Mesodermal cell (in vitro differentiated cells): ENCODE measurements around the gene KHDC3L.
"Not testable (repeated sequence)": the region's sequence is repeated elsewhere in the genome, so short reads cannot be mapped to it uniquely, and the experiment has no call there.

ENCODE experiments used
- H3K27ac ChIP-seq: 2 replicates; pipeline ENCODE4 v1.7.0; 2013; ENCODE audit warnings: mild to moderate bottlenecking, low read depth, low read length, moderate library complexity; ENCODE audit not compliant: severe bottlenecking
- H3K36me3 ChIP-seq: 2 replicates; pipeline ENCODE4 v1.7.1; 2013; ENCODE audit warnings: mild to moderate bottlenecking, low read length, moderate library complexity; ENCODE audit not compliant: control insufficient read depth, insufficient read depth
- H3K4me1 ChIP-seq: one replicate; pipeline ENCODE4 v1.7.1; 2013; ENCODE audit warnings: mild to moderate bottlenecking, low read length; ENCODE audit not compliant: insufficient read depth, control insufficient read depth, poor library complexity, severe bottlenecking
- H3K4me3 ChIP-seq: 2 replicates; pipeline ENCODE4 v1.7.0; 2013; ENCODE audit warnings: low read length, control low read depth, mild to moderate bottlenecking; ENCODE audit not compliant: insufficient read depth, poor library complexity, severe bottlenecking; ENCODE audit errors: extremely low read depth
- H3K9me3 ChIP-seq: 2 replicates; pipeline ENCODE4 v1.7.1; 2013; ENCODE audit warnings: mild to moderate bottlenecking, low read length, moderate library complexity; ENCODE audit not compliant: control insufficient read depth
- WGBS, 2 experiments: methylation state at CpG; one replicate each; pipeline ENCODE4 v1.1.5; 2013; ENCODE audit warnings: missing lambda C conversion rate in 2 of 2; ENCODE audit not compliant: insufficient coverage in 2 of 2; 5-methylcytosine and 5-hydroxymethylcytosine counted together

The KHDC3L gene

DNA sequence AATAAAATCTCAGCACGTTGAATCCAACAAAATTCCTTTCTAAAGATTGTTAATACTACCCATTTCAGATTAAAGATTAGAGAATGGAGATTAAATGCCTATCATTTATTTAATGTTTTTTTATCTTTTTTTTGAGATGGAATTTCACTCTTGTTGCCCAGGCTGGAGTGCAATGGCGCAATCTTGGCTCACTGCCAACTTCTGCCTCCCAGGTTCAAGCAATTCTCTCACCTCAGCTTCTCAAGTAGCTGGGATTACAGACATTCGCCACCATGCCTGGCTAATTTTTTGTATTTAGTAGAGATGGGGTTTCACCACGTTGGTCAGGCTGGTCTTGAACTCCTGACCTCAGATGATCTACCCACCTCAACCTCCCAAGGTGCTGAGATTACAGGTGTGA lies 29.7 kb downstream of the KHDC3L start:
- not testable (repeated sequence) for H3K27ac ChIP-seq, H3K9me3 ChIP-seq, H3K36me3 ChIP-seq, H3K4me3 ChIP-seq, H3K4me1 ChIP-seq
- 83% methylated on average over 1 of the region's 4 CpGs; no CpG with 5 or more reads in 1 of the 2 experiments for WGBS, 2 experiments

DNA sequence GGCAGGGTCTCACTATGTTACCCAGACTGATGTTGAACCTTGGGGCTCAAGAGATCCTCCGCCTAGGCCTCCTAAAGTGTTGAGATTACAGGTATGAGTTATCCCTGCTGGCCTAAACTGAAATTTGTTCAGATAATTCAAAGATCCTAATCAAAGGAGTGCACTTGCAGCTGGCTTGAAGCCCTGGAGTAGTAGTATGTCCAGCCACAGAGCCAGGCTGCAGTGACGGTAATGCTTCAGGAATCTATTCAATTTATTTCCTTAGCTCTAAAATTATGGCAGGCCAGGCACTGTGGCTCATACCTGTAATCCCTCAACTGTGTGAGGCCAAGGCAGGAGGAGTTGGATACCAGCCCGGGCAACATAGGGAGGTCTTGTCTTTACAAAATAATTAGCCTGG lies 30.8 kb downstream of the KHDC3L start:
- no peak overlapping the region for H3K4me3 ChIP-seq
- H3K36me3 ChIP-seq, result no peaks in the 10 kb centered on the region
- H3K9me3 ChIP-seq, result no peaks in the 10 kb centered on the region
- 94 to 100% methylated on average over 2 to 3 of the region's 3 CpGs for WGBS, 2 experiments
- H3K4me1 ChIP-seq, result no peaks in the 10 kb centered on the region
- no peak overlapping the region for H3K27ac ChIP-seq

DNA sequence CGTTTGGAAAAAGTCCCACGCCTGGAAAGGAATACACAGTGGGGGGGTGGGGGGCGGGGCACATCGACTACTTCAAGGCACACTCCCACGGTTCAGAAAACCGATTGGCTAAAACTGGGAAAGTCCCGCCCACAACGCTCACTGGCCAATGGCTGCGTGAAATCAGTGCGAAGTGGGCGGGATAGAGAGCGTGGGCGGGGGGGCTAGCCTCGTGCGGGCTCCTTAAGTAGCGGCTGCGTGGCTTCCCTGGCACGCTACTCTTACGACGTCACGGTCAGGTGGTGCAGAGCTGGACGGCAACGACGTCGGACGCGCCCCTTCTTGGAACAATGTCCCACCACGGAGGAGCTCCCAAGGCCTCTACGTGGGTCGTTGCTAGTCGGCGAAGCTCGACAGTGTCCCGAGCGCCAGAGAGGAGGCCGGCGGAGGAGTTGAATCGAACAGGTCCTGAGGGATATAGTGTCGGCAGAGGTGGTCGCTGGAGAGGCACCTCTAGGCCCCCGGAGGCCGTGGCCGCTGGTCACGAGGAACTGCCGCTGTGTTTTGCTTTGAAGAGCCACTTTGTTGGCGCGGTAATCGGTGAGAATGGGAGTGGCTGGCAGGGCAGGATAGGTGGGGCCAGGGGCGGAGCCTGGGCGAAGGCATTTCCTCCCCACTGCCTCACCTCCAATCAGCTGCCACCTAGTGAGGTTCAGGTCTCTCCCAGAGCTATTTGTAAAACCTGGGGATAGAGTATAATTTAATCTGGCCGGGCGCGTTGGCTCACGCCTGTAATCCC lies 32.3 kb downstream of the KHDC3L start, which contains the start of gene DDX43:
TSS of gene DDX43 (plus strand) at position 252 of the 778 bp plus-strand sequence. CDS start at position 330, 78 bp downstream.
- no peaks in the 10 kb centered on the region for H3K4me1 ChIP-seq
- 95 to 98% methylated on average over 48 to 52 of the region's 54 CpGs for WGBS, 2 experiments
- H3K4me3 ChIP-seq, result no peak within 1 kb of the TSS
- no peak within 1 kb of the TSS for H3K27ac ChIP-seq
- H3K9me3 ChIP-seq, result no peaks in the 10 kb centered on the region
- H3K36me3 ChIP-seq, result no peaks in the 10 kb centered on the region

DNA sequence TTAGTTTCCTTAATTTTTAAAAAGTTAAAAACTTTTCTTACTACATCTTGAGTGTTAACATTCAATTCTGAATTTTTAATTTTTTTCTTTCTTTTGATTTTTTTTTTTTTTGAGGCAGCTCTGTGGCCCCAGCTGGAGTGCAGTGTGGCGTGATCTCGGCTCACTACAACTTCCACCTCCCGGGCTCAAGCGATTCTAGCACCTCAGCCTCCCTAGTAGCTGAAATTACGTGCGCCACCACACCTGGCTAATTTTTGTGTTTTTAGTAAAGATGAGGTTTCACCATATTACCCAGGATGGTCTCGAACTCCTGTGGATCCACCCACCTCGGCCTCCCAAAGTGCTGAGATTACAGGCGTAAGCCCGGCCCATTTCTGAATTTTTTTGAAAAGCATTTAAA lies 33.4 kb downstream of the KHDC3L start:
- H3K4me1 ChIP-seq, result no peaks in the 10 kb centered on the region
- WGBS, 2 experiments, result 96 to 98% methylated on average over 5 to 8 of the region's 10 CpGs
- no peak overlapping the region for H3K4me3 ChIP-seq
- H3K9me3 ChIP-seq, result no peaks in the 10 kb centered on the region
- no peak overlapping the region for H3K27ac ChIP-seq
- H3K36me3 ChIP-seq, result no peaks in the 10 kb centered on the region

DNA sequence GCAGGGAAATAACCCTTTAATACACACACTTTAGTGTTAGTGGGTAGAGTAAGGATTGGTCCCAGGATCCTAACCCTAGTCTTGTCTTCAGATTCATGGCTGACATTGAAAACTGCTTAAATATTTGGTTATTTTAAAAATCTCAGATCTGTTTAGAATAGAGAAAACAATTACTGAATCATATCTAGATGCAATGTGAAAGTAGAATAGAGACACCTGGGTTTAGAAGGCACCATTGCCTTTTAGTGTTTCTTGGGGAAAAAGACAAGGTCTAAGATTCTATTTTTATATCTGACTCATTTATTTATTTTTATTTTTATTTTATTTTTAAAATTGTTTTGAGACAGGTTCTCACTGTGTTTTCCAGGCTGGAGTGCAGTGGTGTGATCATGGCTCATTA lies 38.2 kb downstream of the KHDC3L start:
- Histone ChIP-seq H3K4me3 (no peak overlapping the region), H3K4me1 (no peaks in the 10 kb centered on the region), H3K9me3 (no peaks in the 10 kb centered on the region), H3K27ac (no peak overlapping the region), H3K36me3 (no peaks in the 10 kb centered on the region)

DNA sequence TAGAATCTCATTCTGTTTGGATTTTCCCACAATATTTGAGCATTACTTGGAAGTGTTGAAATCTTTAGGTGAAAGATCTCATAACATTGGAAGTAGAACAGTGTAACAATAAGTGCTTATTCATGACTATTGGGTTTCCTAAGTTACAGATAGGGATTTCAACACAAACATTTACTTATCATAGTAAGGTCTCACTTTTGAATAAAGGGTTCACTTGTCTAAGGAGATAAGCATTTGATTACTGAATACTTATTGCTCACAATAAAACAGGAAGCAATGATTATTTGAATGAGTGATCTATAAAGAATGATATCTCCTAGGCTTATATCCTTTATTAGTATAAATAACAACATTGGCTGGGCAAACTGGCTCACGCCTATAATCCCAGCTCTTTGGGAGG lies 46.9 kb downstream of the KHDC3L start:
- whole genome bisulfite sequencing, 2 experiments, result 100% methylated on average over 1 of the region's 1 CpG
- no peaks in the 10 kb centered on the region for H3K36me3 ChIP-seq

DNA sequence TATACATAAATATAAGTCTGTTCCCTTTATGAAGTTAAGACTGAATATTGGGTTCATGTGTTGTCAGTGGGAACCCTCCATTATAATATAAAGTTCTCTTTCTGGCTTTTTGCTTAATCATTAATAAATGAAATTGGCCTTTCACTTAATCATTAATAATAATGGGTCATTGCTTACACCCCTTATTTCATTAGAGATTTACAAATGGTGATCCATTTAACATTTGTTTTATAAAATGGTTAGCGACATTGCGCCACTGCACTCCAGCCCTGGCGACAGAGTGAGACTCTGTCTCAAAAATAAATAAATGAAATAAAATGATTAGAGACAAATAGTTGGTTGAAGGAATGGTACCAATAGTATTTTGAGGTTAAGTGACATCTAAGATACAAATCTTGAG lies 50.6 kb downstream of the KHDC3L start:
- H3K4me1 ChIP-seq, result no peaks in the 10 kb centered on the region
- no peaks in the 10 kb centered on the region for H3K36me3 ChIP-seq
- no peaks in the 10 kb centered on the region for H3K9me3 ChIP-seq
- 87% methylated on average over 3 of the region's 3 CpGs; no CpG with 5 or more reads in 1 of the 2 experiments for WGBS, 2 experiments
- no peak overlapping the region for H3K27ac ChIP-seq
- no peak overlapping the region for H3K4me3 ChIP-seq

More for the DNA sequence above, 46.9 kb downstream of the KHDC3L start:
- H3K4me1 ChIP-seq, result no peaks in the 10 kb centered on the region
- no peaks in the 10 kb centered on the region for H3K9me3 ChIP-seq
- no peak overlapping the region for H3K4me3 ChIP-seq
- H3K27ac ChIP-seq, result no peak overlapping the region
